Uterus (tissue), 4 donors: ENCODE measurements around the gene GFM1. TPM values are rescaled to one million over a fixed set of nuclear protein-coding genes. Genes with fewer than 3 reads are reported as not detected.

Experiments used
- DNase-seq, 2 donors: peaks; one replicate each; pipeline ENCODE4 v3.0.0-alpha.2; 2019 to 2020
- H3K27ac ChIP-seq, 2 donors: fragments of 200-600 bp; sonication (generic); 1 replicate in 1 of 2; 2 replicates in 1 of 2; pipeline ENCODE4 v1.5.1; 2016 to 2018
- H3K27me3 ChIP-seq, 2 donors: fragments of 200-600 bp; sonication (generic); one replicate each; pipeline ENCODE4 v1.5.1; 2018 to 2019; ENCODE audit warnings: control low read depth in 1 of 2
- H3K36me3 ChIP-seq, 2 donors: fragments of 200-600 bp; sonication (generic); one replicate each; pipeline ENCODE4 v1.5.1; 2019; ENCODE audit warnings: control low read depth in 1 of 2
- H3K4me1 ChIP-seq, 2 donors: fragments of 200-600 bp; sonication (generic); one replicate each; pipeline ENCODE4 v1.5.1; 2018 to 2019; ENCODE audit warnings: control low read depth in 1 of 2
- H3K4me3 ChIP-seq, 2 donors: fragments of 200-600 bp; sonication (generic); 1 replicate in 1 of 2; 2 replicates in 1 of 2; pipeline ENCODE4 v1.5.1; 2018 to 2019; ENCODE audit warnings: mild to moderate bottlenecking in 1 of 2
- H3K9me3 ChIP-seq, 2 donors: fragments of 200-600 bp; sonication (generic); one replicate each; pipeline ENCODE4 v1.5.1; 2019; ENCODE audit warnings: control low read depth in 1 of 2
- POLR2A ChIP-seq, 2 donors: fragments of 450-650 bp; IDR thresholded peaks; one replicate each; pipeline ENCODE4 v1.6.1; 2016; ENCODE audit warnings: antibody characterized with exemption in 2 of 2, mild to moderate bottlenecking in 1 of 2, moderate library complexity in 1 of 2
- intact Hi-C: fragments of 100-400 bp; cut with DNase I; formaldehyde crosslinking; loops from one replicate; pipeline ENCODE4 v1.15.1; 2023; ENCODE audit warnings: low total_unique reads
- small RNA-seq: library from RNA; depleted of rRNA; stranded (forward); fragments of <200 nt; gene quantifications from one replicate; pipeline ENCODE3, GENCODE V24; 2016
- total RNA-seq, 4 donors: library from RNA; depleted of rRNA in 3 of 4; stranded (reverse); fragments of >200 nt in 3 of 4; gene quantifications; one replicate each; pipeline versions ENCODE4 v1.1.0 to v1.2.4, GENCODE V29; 2014 to 2023
- TF ChIP-seq, protein P1 (sequence below), 4 experiments: fragments of 200-600 bp in 2 of 4; fragments of 450-650 bp in 2 of 4; sonication (generic) in 2 of 4; IDR thresholded peaks; one replicate each; pipeline ENCODE4 v1.5.1; 2016 to 2019; ENCODE audit warnings: antibody characterized with exemption in 4 of 4, mild to moderate bottlenecking in 2 of 4, moderate library complexity in 1 of 4
- donor health status: DM: yes; HTN: yes; CAD: no.

GFM1 gene
- total RNA-seq, 4 donors from 2014 or later, result 32.6 to 81.4 (median 50.9) TPM

DNA sequence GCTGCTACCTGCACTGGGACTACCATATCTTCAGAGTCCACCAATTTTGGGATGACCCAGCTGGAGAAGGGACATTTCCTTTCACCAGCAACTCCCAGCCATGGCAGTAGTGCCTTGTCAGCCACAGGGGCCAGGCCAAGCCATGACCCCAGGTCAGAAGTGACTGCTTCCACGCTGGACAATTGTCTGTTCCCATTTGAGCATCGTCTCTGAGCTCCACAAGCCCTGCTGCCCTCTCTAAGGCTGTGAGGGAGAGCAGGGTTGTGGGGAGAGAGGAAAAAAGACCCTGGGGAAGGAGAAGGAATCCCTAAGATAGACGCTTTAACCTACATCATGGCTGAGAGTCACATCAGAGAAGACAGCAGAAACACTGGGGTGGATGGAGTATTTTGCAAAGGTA lies 95.3 kb downstream of the GFM1 start:
- Histone ChIP-seq H3K27ac (no peak overlapping the region), H3K36me3 (no peaks in the 10 kb centered on the region), H3K27me3 (no peaks in the 10 kb centered on the region), H3K4me3 (no peak overlapping the region), H3K4me1 (no peaks in the 10 kb centered on the region), H3K9me3 (peaks cover 0 to 3% of the 10 kb centered on the region in 2 donors)
- DNase-seq, result no peak
- TF ChIP-seq, protein P1, sequence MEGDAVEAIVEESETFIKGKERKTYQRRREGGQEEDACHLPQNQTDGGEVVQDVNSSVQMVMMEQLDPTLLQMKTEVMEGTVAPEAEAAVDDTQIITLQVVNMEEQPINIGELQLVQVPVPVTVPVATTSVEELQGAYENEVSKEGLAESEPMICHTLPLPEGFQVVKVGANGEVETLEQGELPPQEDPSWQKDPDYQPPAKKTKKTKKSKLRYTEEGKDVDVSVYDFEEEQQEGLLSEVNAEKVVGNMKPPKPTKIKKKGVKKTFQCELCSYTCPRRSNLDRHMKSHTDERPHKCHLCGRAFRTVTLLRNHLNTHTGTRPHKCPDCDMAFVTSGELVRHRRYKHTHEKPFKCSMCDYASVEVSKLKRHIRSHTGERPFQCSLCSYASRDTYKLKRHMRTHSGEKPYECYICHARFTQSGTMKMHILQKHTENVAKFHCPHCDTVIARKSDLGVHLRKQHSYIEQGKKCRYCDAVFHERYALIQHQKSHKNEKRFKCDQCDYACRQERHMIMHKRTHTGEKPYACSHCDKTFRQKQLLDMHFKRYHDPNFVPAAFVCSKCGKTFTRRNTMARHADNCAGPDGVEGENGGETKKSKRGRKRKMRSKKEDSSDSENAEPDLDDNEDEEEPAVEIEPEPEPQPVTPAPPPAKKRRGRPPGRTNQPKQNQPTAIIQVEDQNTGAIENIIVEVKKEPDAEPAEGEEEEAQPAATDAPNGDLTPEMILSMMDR (IDR thresholded peaks at IDR 0.05), result no peak
- TF ChIP-seq POLR2A (IDR thresholded peaks at IDR 0.05), result no peak
- intact Hi-C loops, result no loop called here

Small RNA genes within 50 kb of the gene (small RNA-seq; reads per million reads assigned to genes)
- not detected for gene AC025033.1
- not detected for gene AC080013.6

Other genes starting within 250 kb of the GFM1 start
- 10 to 100 TPM in 3 of 4 donors, 1 to 10 TPM in 1; 3.3 to 23.8 (median 18.2) TPM for gene MLF1, start 73.3 kb upstream of the GFM1 start, total RNA-seq
- 10 to 100 TPM; 25.3 to 49.7 (median 34.8) TPM for gene LXN, start 28.1 kb downstream of the GFM1 start, total RNA-seq
- gene RARRES1, start 87.9 kb downstream of the GFM1 start, total RNA-seq, result 100 to 1,000 TPM in 1 of 4 donors, 10 to 100 TPM in 3; 12.8 to 398 (median 50.5) TPM
- 100 to 1,000 TPM in 3 of 4 donors, 10 to 100 TPM in 1; 52.0 to 152 (median 104) TPM for gene MFSD1, start 157.5 kb downstream of the GFM1 start, total RNA-seq